Neuronal stem cell (in vitro differentiated cells): ENCODE results near the gene BCKDK.

Source experiments
- DNase-seq: peaks from one replicate; pipeline ENCODE4 v3.0.0-alpha.2; 2013; ENCODE audit warnings: low spot score
- H2AFZ ChIP-seq: one replicate; pipeline ENCODE4 v1.6.1; 2013; ENCODE audit warnings: mild to moderate bottlenecking, low read length, inconsistent platforms
- H2AK5ac ChIP-seq: 2 replicates; pipeline ENCODE4 v1.6.1; 2013; ENCODE audit warnings: low read depth, mild to moderate bottlenecking, inconsistent platforms, low read length, moderate library complexity, mixed read lengths
- H2BK120ac ChIP-seq: 2 replicates; pipeline ENCODE4 v1.6.1; 2013; ENCODE audit warnings: low read depth, mild to moderate bottlenecking, inconsistent platforms, low read length, moderate library complexity, mixed read lengths
- H2BK12ac ChIP-seq: one replicate; pipeline ENCODE4 v1.6.1; 2013; ENCODE audit warnings: low read length, inconsistent platforms
- H2BK15ac ChIP-seq: 2 replicates; pipeline ENCODE4 v1.6.1; 2013; ENCODE audit warnings: mild to moderate bottlenecking, low read length, inconsistent platforms, mixed read lengths
- H2BK5ac ChIP-seq: one replicate; pipeline ENCODE4 v1.6.1; 2013; ENCODE audit warnings: inconsistent platforms, mild to moderate bottlenecking, low read length, moderate library complexity
- H3K14ac ChIP-seq: one replicate; pipeline ENCODE4 v1.6.1; 2013; ENCODE audit warnings: low read length, inconsistent platforms
- H3K18ac ChIP-seq: 2 replicates; pipeline ENCODE4 v1.6.1; 2013; ENCODE audit warnings: low read length, inconsistent platforms
- H3K23ac ChIP-seq: 2 replicates; pipeline ENCODE4 v1.6.1; 2013; ENCODE audit warnings: low read depth, mild to moderate bottlenecking, mixed read lengths, low read length, inconsistent platforms; ENCODE audit not compliant: poor library complexity
- H3K27ac ChIP-seq: replicated peaks from 3 replicates; pipeline ENCODE4 v1.5.1; 2013; ENCODE audit warnings: low read length, inconsistent platforms
- H3K27me3 ChIP-seq, 3 experiments: 2 replicates each; pipeline ENCODE4 v1.6.1; 2013; ENCODE audit warnings: low read length in 3 of 3, mild to moderate bottlenecking in 2 of 3, inconsistent platforms in 1 of 3, low read depth in 1 of 3, mixed read lengths in 1 of 3, moderate library complexity in 1 of 3; ENCODE audit not compliant: control insufficient read depth in 3 of 3, insufficient read depth in 3 of 3
- H3K36me3 ChIP-seq, 2 donors: replicated peaks in 1 of 2; 2 replicates each; pipeline ENCODE4 v1.6.1; 2013; ENCODE audit warnings: low read length in 2 of 2; ENCODE audit not compliant: control insufficient read depth in 2 of 2, insufficient read depth in 2 of 2
- H3K4ac ChIP-seq: 2 replicates; pipeline ENCODE4 v1.6.1; 2013; ENCODE audit warnings: inconsistent platforms, mild to moderate bottlenecking, low read length, moderate library complexity
- H3K4me1 ChIP-seq, 2 donors: 1 replicate in 1 of 2; 2 replicates in 1 of 2; pipeline ENCODE4 v1.6.1; 2013; ENCODE audit warnings: low read length in 2 of 2, low read depth in 1 of 2; ENCODE audit not compliant: control insufficient read depth in 2 of 2, insufficient read depth in 1 of 2
- H3K4me2 ChIP-seq: one replicate; pipeline ENCODE4 v1.6.1; 2013; ENCODE audit warnings: mild to moderate bottlenecking, low read length, inconsistent platforms; ENCODE audit not compliant: insufficient read depth, poor library complexity, severe bottlenecking
- H3K4me3 ChIP-seq, 2 donors: 2 replicates each; pipeline ENCODE4 v1.5.1; 2013; ENCODE audit warnings: low read length in 2 of 2, mild to moderate bottlenecking in 2 of 2, inconsistent platforms in 1 of 2, moderate library complexity in 1 of 2
- H3K79me1 ChIP-seq: one replicate; pipeline ENCODE4 v1.6.1; 2013; ENCODE audit warnings: low read depth, mild to moderate bottlenecking, inconsistent platforms, low read length, moderate library complexity
- H3K9ac ChIP-seq: one replicate; pipeline ENCODE4 v1.6.1; 2013; ENCODE audit warnings: mild to moderate bottlenecking, low read depth, low read length, inconsistent platforms; ENCODE audit not compliant: poor library complexity
- H3K9me3 ChIP-seq, 2 donors: replicated peaks in 1 of 2; 2 replicates each; pipeline versions ENCODE3 to v1.6.1; 2013; ENCODE audit warnings: low read length in 2 of 2, mild to moderate bottlenecking in 2 of 2, inconsistent platforms in 1 of 2, low read depth in 1 of 2, mixed read lengths in 1 of 2, moderate library complexity in 1 of 2; ENCODE audit not compliant: control insufficient read depth in 2 of 2, insufficient read depth in 1 of 2
- H4K8ac ChIP-seq: one replicate; pipeline ENCODE4 v1.6.1; 2013; ENCODE audit warnings: low read depth, mild to moderate bottlenecking, inconsistent platforms, low read length, moderate library complexity
- H4K91ac ChIP-seq: one replicate; pipeline ENCODE4 v1.6.1; 2013; ENCODE audit warnings: low read length, low read depth, mild to moderate bottlenecking, inconsistent platforms; ENCODE audit not compliant: poor library complexity
- WGBS, 2 donors: extraction: QIAGEN DNeasy Blood & Tissue Kit; methylation state at CpG; one replicate each; pipeline ENCODE4 v1.1.7; 2013; ENCODE audit warnings: missing lambda C conversion rate in 2 of 2, mixed read lengths in 1 of 2; ENCODE audit not compliant: insufficient read length in 2 of 2, insufficient replicate concordance in 1 of 2; ENCODE audit errors: extremely low coverage in 2 of 2; 5-methylcytosine and 5-hydroxymethylcytosine counted together

Gene BCKDK

GRCh38 chr16:31084584-31085302 lies 23.4 kb upstream of the BCKDK start:
- Histone ChIP-seq H4K8ac (no peak overlapping the region), H3K4ac (no peak overlapping the region), H2AK5ac (no peak overlapping the region), H3K14ac (no peak overlapping the region), H4K91ac (no peak overlapping the region), H2BK120ac (no peak overlapping the region), H3K18ac (no peak overlapping the region), H2BK5ac (no peak overlapping the region), H3K27ac (no peak overlapping the region), H3K27me3 (no peaks in the 10 kb centered on the region), H2BK15ac (no peak overlapping the region), H3K79me1 (peaks cover 13% of the 10 kb centered on the region), H3K4me3 (no peak overlapping the region), H3K9me3 (peaks cover 0 to 2% of the 10 kb centered on the region in 2 donors), H3K23ac (no peak overlapping the region), H2BK12ac (no peak overlapping the region), H2AFZ (no peak overlapping the region), H3K36me3 (peaks cover 39 to 62% of the 10 kb centered on the region in 2 donors), H3K4me2 (no peak overlapping the region), H3K4me1 (no peaks in the 10 kb centered on the region), H3K9ac (no peak overlapping the region)
- WGBS, 2 donors = no CpG with 5 or more reads among the region's 16 CpGs
- DNase-seq = no peak

GRCh38 chr16:31085411-31085810 lies 22.8 kb upstream of the BCKDK start:
- peaks cover 8% of the 10 kb centered on the region for H3K79me1 ChIP-seq

GRCh38 chr16:31085873-31086628 lies 22.1 kb upstream of the BCKDK start:
- no CpG with 5 or more reads among the region's 18 CpGs for WGBS, 2 donors
- DNase-seq = no peak
- H3K27me3 ChIP-seq = no peaks in the 10 kb centered on the region
- no peaks in the 10 kb centered on the region for H3K4me1 ChIP-seq
- H3K9ac ChIP-seq = no peak overlapping the region
- H2AK5ac ChIP-seq = no peak overlapping the region
- H2AFZ ChIP-seq = no peak overlapping the region
- H2BK12ac ChIP-seq = no peak overlapping the region
- no peak overlapping the region for H4K91ac ChIP-seq
- H3K79me1 ChIP-seq = peaks cover 5% of the 10 kb centered on the region
- no peak overlapping the region for H2BK120ac ChIP-seq
- peaks cover 33 to 58% of the 10 kb centered on the region in 2 donors for H3K36me3 ChIP-seq
- no peak overlapping the region for H3K23ac ChIP-seq
- H2BK15ac ChIP-seq = no peak overlapping the region
- no peak overlapping the region for H3K14ac ChIP-seq
- peak overlapping the region; percentile 65 for H4K8ac ChIP-seq
- no peak overlapping the region for H3K27ac ChIP-seq
- no peak overlapping the region for H3K4ac ChIP-seq
- H2BK5ac ChIP-seq = no peak overlapping the region
- H3K4me3 ChIP-seq = no peak overlapping the region
- no peak overlapping the region for H3K18ac ChIP-seq
- H3K9me3 ChIP-seq = peaks cover 0 to 2% of the 10 kb centered on the region in 2 donors
- H3K4me2 ChIP-seq = no peak overlapping the region

More at GRCh38 chr16:31085411-31085810, 22.8 kb upstream of the BCKDK start:
- Histone ChIP-seq H3K9ac (no peak overlapping the region), H3K4me3 (no peak overlapping the region), H3K4me2 (no peak overlapping the region), H3K9me3 (peaks cover 0 to 2% of the 10 kb centered on the region in 2 donors), H3K27me3 (no peaks in the 10 kb centered on the region), H3K4ac (no peak overlapping the region), H4K91ac (no peak overlapping the region), H3K23ac (no peak overlapping the region), H2BK5ac (no peak overlapping the region), H3K18ac (no peak overlapping the region), H2BK15ac (no peak overlapping the region), H2AK5ac (no peak overlapping the region), H3K14ac (no peak overlapping the region), H3K27ac (no peak overlapping the region), H2BK120ac (no peak overlapping the region), H3K4me1 (no peaks in the 10 kb centered on the region), H4K8ac (no peak overlapping the region), H2AFZ (no peak overlapping the region), H3K36me3 (peaks cover 35 to 58% of the 10 kb centered on the region in 2 donors), H2BK12ac (no peak overlapping the region)
- no CpG with 5 or more reads among the region's 8 CpGs for WGBS, 2 donors
- DNase-seq = no peak

- Histone ChIP-seq H3K9me3 (peaks cover 0 to 2% of the 10 kb centered on the region in 2 donors), H3K4ac (no peak overlapping the region), H3K14ac (no peak overlapping the region), H4K91ac (no peak overlapping the region), H3K36me3 (peaks cover 31 to 57% of the 10 kb centered on the region in 2 donors), H2BK12ac (no peak overlapping the region), H3K9ac (no peak overlapping the region), H3K18ac (no peak overlapping the region), H3K4me2 (no peak overlapping the region), H3K4me3 (no peak overlapping the region), H2BK15ac (no peak overlapping the region), H3K4me1 (no peaks in the 10 kb centered on the region), H3K27ac (no peak overlapping the region), H3K23ac (no peak overlapping the region), H3K27me3 (no peaks in the 10 kb centered on the region), H2BK120ac (no peak overlapping the region), H2AK5ac (no peak overlapping the region), H4K8ac (no peak overlapping the region), H3K79me1 (peaks cover 3% of the 10 kb centered on the region), H2BK5ac (no peak overlapping the region), H2AFZ (no peak overlapping the region)
- DNase-seq = no peak
- WGBS, 2 donors = no CpG with 5 or more reads among the region's 6 CpGs
Observed at GRCh38 chr16:31086629-31086906, 21.6 kb upstream of the BCKDK start.
